HG03095 (cell line): ENCODE measurements around the gene ZC3H8.
"Not testable (repeated sequence)": the region's sequence is repeated elsewhere in the genome, so short reads cannot be mapped to it uniquely, and the experiment has no call there.

ENCODE experiments used
- ATAC-seq: cut with Tn5 transposase; IDR thresholded peaks from one replicate; pipeline ENCODE4 v1.9.1; 2021; ENCODE audit warnings: moderate library complexity; ENCODE audit not compliant: unreplicated experiment

The ZC3H8 gene

DNA sequence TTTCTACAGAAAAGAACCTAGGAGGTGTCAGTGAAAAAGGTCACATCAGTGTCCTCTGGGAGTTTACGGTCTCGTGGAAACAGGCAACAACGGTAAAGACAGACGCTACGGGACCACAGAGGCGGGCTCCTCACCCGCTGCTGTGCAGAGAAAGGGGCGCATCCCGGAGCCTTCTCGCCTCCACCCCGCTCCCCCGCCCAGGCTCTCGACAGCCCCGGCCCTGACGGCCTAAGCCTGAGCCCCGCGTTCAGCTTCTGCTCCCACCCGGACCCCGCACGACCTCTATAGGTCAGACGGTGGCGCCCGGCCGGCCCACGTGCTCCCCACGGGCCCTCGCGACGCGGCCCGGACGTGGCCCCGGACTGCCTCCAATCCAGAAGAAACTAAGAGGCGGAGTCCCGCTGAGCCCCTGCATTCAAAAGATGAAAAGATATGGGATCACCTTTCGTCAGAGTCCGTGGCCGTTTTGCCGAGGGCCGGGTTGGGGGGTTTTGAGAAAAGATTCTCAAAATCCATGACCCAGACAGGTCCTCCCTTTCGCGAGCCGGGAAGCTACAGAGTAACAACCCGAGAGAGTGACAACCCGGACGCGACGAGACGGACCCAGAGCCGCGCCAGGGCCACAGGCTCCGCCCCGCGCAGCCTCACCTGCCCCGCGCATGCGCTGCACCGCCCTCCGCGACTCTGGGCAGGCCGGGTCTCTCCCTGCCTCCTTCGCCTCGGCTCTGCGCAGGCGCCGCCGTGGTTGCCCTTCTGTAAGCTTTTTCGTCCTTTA lies at the start of gene ZC3H8:
Gene ZC3H8 (minus strand): TSS at position 577 of the 775 bp plus-strand sequence. CDS start 61 bp downstream, at position 516.
- peak; percentile 89 for ATAC-seq

GRCh38 chr2:112304298-112304941 lies 49.6 kb upstream of the ZC3H8 start:
- ATAC-seq: no peak

GRCh38 chr2:112301973-112302372 lies 47.1 kb upstream of the ZC3H8 start:
- ATAC-seq: no peak

DNA sequence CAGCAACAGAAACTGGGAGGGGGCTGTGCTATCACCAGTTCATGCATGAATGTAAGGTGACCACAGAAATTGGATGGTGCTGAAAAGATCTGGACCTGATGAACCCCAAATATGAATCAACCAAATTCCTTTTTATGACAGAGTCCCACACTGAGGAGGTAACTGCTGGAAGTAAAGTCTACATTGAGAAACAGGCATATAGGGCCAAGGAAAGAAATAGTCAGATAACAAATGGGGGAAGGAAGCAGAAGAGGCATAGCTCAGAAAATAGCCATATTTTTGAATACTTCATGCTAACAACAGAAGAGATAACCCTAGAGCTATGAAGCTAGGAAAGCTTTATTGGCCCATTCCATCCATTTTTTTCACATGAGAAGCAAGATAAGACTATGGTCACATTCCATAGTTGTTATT lies 46.3 kb upstream of the ZC3H8 start:
- no peak for ATAC-seq

DNA sequence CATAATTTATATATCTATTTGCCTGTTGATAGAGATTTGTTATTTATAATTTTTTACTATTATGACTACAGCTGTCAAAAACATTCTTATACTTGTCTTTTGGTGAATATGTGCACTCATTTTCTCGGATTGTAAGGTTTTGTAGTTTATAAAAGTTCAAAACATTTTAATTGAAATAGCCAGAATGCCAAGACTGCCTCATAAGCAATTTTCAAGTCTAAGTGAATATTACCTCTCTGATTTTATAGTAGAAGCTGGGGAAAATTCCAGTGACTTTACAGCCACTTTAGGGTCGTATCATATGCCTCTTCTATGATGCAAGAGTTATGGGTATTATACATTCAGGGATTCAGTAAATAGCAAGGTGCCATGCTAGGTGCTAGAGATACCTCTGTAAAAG lies 41.6 kb upstream of the ZC3H8 start:
- no peak for ATAC-seq

GRCh38 chr2:112295407-112296078 lies 40.7 kb upstream of the ZC3H8 start:
- ATAC-seq: no peak

- no peak for ATAC-seq
Measured at GRCh38 chr2:112293636-112294401, 39.0 kb upstream of the ZC3H8 start.

DNA sequence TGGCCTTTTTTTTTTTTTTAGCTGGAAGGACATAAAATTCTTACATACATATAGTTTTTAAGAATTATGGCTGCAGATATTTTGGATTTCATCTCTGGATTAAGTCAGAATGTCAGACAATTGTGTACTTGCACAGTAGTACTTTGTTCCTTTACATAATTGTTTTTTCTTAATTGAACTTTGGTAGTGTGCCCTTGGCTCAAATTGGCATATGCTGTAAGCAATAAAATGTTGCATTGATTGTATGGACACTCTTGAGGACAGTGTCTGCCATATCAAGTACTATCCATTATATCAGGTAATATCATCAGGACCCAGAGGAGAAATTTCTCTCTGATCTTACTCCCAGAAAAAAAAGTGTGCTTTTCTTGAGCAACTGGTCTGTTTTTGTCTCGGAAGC lies 35.8 kb upstream of the ZC3H8 start:
- ATAC-seq: no peak

DNA sequence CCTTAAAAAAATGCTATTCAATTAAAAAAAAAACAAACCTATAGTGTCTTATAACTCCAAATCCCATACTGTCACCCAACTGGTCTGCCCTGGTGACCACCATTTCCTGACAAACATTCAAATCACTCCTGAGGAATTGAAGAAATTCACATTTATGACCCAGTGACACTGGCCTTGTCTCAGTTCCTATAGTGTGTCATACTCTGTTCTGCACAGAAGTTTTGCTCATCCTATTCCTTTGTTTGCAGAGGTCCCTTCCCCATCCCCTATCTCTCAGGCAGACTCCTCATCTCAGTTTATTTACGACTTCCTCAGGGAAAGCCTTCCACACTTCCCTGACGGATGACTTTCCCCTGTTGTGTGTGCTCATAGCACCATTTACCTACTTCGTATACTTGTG lies 35.2 kb upstream of the ZC3H8 start:
- no peak for ATAC-seq

GRCh38 chr2:112283535-112283934 lies 28.7 kb upstream of the ZC3H8 start:
- ATAC-seq: not testable (repeated sequence)

DNA sequence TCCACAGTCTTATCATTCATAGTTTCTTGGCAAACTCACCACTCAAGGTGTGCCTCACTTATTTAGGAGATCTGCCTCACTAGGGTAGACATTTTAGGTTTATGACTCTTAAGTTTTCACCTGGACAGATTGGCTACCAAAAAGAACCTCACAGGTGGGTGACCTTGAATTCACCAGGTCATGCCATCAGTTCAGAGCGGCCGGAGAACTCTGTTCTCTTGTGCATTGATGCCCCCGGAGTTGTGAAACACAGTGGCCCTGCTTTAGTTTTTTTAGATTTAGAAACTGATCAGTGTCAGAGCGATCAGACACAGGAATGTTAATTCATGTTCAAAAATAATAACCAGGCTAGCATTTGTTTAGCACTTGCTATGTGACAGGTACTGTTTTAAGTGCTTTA lies 27.2 kb upstream of the ZC3H8 start:
- ATAC-seq: not testable (repeated sequence)

DNA sequence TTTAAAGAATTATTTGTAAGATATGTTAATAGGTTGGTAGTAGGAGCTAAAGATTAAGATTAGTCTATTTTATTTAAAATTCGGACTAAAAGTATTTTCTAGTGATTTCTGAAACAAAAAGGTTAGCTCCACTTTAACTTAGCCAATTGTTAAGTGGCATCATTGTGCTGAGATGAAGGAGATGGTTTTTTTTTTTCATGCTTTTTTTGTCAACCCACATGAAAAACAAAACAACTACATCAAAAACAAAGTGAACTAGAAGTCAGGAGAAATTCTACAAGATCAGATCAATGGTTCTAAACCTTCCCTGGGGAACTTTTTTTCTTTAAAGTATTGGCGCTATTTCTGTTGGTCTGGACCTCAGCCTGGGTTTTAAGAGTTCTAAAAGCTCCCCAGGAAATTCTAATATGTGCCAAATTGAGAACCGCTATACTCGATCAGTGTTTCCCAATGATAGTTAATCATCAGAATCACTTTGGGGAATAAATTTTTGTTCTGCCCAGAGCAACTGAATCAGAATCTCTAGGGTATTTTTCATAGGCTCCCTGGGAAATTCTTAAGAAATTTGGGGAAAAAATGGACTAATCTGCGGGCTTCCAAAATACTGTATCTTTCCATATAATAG lies 22.9 kb upstream of the ZC3H8 start:
- no peak for ATAC-seq

- no peak for ATAC-seq
Measured at GRCh38 chr2:112276954-112277353, 22.1 kb upstream of the ZC3H8 start.

- peak; percentile 43 for ATAC-seq
Measured at GRCh38 chr2:112275887-112276773, 21.3 kb upstream of the ZC3H8 start.

GRCh38 chr2:112275311-112275886 lies 20.6 kb upstream of the ZC3H8 start, which contains the start of gene ZC3H6:
ZC3H6 (plus strand) TSS chr2:112275597; CDS start chr2:112275995, 398 bp downstream.
- peak; percentile 97 for ATAC-seq

DNA sequence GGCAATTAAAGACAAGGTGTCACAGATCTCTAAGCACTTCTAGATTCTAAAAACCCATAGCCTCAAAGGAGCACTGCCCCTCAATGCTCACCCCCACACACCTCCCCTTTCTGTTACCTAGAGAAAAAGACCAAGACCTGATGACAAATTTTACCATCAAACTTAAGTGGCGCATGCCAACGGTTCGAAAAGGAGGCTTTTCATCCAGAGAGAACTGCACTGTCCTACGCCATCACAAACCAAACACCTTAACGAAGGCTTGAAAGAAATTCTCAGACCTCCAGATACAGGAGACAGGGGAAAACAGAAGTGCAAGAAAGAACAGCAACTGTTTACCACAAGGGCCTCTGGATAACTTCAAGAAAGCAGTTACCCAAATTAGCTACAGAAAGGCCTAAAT lies 18.5 kb upstream of the ZC3H8 start:
- ATAC-seq: no peak

DNA sequence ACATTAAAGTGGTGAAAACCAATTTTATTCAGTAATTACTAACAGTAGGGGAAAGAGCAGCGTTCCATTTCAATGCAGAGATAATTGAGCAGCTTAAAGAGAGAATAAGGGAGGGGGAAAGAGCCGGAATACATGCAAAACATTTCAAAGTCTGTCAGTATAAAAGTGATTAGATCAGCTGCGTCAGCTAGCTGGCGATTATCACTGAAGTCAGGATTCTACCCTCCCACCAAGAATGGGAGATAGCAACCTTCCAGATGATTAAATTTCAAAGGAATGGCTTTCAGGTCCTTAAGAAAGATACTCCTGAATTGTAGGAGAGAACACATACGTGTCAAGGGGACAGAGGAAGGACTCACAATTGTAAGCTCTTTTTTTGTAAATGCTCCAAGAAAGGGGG lies 17.8 kb upstream of the ZC3H8 start:
- no peak for ATAC-seq

DNA sequence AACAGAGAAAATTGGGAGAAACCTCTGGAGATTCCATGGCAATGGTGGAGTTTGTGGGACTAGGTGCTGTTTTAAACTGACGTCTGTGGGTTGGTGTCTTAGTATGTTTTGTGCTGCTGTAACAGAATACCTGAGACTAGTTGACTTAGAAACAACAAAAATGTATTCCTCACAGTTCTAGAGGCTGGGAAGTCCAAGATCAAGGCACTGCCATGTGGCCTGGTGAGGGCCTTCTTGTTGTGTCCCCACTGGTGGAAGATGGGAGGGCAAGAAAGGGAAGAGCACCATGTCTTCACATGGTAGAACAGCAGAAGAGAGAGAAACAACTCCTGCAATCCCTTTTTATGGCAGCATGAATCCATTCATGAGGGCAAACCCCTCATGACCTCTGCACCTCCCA lies 13.7 kb upstream of the ZC3H8 start:
- no peak for ATAC-seq

DNA sequence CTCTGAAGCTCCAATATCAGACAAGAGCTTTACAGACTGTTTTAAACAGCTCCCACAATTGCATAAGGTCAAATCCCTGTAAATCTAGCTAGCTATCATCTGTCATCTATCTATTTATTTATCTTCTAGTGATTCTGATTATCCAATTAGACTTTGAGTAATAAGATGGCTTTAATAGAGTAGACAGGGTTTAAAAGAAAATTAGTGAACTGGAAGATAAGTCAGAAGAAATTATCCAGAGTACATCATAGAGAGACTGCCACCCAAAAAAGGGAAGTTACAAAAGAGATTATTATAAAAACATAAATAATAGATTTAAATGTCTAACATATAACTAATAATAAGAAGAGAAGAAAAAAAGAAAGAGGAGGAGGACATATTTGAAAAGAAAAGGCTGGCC lies 8.0 kb upstream of the ZC3H8 start:
- no peak for ATAC-seq
